DMS 273 (cell line): ENCODE data around the gene JPH2.

Source experiments
- DNase-seq: peaks from one replicate; lab custom pipeline; 2025; ENCODE audit not compliant: unreplicated experiment; lab: John Stamatoyannopoulos, UW

Gene JPH2

DNA sequence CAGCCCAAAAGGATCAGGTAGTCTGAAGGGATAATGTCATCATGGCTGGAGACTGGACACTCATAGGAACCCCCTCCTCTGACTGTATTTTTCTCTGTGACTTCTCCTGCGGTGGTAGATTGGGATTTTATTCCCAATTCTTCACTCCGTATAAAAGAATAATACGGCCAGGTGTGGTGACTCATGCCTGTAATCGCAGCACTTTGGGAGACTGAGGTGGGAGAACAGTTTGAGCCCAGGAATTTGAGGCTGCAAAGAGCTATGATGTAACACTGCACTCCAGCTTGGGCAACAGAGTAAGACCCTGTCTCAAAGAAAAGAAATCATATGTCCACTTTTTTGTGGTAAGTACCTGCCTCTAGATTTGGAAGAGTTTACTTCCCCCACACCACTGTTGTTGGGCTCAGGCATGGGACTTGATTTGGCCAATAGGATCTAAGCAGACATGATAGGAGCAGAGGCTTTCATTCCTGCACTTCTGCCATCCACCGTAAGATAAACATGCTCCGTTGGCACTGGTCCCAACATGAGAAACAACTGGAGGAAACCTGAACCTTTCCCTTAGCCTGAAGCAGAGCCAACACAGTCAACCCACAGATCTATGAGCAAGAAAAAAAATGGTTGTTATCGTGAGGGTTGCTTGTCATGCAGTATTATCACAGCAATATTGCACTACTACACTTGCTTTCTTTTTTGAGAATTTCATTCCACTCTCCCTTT is 82.0 kb downstream of the JPH2 start:
- peak; percentile 89 for DNase-seq

DNA sequence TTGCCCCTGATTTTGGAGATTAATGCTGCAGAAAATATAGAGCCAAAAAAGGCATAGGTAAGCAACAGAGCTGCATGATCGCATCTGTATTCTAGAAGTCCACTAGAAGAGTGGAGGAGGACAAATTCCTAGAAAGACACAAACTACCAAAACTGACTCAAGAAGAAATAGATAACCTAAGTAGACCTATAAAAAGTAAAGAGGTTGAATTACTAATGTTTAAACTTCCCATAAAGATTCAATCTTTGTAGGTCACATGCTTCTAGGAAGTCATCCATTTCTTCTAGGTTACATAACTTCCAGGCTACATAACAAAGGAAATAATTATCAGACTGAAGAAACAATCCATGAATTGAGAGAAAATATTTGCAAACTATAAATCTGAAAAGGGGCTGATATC is 84.4 kb downstream of the JPH2 start:
- no peak for DNase-seq

DNA sequence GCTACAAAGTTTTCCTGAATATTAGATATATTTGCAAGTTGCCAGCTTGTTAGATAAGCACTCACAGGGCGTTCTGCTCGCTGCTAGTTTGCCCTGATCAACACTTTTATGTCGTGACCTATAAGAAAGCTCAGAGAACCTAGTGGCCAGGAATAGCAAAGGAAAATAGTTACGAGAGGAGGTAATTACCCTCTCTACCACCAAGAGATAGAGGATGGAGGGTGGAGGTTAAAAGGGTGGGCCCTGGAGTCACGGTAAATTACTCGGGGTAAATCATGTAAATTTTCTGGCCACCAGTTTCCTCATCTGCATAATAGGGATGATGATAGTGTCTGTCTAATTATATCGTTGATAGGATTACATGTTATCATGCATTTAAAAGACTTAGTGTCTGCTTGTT is 87.2 kb downstream of the JPH2 start:
- DNase-seq: no peak

DNA sequence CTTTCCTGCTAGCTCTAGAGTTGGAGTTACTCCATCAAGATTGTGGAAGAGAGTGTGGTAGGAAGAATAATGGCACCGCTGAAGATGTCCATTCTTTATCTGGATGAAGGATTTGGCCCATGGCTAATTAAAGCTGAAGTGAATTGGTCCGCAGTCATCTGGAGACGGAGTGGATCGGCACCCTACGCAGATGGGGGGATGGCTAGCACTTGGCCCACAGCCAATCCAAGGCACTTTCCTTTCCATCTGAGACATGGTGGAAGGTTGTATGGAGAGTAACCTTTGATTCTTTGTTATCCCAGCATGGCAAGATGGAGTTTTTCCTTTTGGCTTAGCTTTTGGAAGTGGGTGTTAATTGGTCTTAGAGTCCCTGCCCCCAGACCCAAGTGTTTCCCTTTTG is 88.3 kb downstream of the JPH2 start:
- no peak for DNase-seq

DNA sequence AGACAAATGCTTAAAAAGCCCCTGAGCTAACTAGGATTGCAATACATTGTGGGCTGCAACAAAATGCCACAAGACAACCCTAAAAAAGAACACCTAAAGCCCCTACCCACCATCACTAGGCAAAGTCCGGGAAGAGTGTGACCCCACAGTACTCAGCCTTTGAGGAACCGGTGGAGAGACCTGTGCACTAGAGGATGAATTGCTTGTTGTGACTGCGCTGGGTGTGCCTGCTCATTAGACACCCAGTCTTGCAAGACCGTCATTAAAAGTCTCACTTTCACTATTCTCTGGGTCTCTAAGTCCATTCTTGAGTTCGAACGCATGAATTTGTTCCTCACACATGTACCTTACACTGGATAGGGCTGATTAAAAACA is 88.7 kb downstream of the JPH2 start:
- no peak for DNase-seq

DNA sequence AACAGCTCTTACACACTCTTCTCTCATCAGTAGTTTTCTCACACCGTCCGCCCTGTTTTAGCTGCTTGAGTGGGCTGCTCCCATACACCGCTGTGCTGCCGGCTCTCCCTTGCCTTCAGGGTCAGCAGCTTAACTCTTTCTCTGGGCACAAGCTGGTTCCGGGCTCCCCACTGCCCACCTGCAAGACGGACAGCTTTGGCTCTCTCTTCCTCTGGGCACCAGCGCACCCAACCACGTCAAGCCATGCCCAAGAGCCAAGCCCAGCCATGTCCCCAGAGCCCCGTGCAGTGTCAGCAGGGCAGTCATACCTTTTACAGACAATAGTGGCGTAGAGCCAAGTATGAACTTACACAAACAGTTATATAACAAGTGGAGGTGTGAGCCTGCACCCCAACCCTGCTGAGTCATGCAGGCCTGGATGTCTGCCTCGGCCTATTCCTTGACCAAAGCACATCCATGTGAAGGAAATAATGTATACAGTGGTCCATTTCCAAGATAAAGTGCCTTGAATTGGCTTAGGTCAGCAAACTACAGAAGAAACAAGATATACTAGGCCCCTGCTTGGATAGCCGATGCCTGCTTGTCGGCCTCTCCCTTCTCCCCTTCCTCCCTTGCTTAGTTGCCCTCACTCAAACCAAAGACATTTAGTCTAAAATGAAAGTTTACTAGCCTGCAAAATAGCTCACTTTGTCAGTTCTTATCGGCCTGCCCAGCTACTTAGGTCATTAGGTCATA is 89.3 kb downstream of the JPH2 start:
- no peak for DNase-seq

DNA sequence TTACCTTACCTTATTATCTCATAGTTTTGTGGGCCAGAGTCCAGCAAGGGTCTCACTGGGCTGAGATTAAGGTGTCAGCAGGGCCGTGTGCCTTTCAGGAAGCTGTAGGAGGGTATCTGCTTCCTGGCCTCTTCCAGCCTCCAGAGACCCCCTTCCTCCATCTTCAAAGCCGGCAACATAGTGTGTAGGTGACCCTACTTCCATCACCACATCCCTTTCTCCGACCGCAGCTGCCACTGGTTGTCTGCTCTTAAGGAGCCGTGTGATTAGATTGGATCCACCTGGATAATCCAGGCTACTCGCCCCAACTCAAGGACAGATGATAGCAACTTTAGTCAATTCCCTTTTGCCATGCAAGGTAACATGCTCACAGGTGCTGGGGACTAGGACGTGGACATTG is 91.2 kb downstream of the JPH2 start:
- DNase-seq: no peak

DNA sequence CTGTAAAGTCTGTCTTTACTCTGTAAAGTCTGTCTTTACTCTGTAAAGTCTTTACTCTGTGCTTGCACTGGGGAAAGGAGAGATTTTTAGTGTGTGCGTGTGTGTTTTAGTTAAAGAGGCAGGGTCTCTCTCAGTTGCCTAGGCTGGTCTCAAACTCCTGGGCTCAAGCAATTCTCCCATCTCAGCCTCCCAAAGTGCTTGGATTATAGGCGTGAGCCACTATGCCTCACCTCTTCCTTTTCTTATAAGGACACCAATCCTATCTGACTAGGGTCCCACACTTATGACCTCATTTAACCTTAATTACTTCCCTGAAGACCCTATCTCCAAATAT is 93.8 kb downstream of the JPH2 start:
- DNase-seq: no peak

DNA sequence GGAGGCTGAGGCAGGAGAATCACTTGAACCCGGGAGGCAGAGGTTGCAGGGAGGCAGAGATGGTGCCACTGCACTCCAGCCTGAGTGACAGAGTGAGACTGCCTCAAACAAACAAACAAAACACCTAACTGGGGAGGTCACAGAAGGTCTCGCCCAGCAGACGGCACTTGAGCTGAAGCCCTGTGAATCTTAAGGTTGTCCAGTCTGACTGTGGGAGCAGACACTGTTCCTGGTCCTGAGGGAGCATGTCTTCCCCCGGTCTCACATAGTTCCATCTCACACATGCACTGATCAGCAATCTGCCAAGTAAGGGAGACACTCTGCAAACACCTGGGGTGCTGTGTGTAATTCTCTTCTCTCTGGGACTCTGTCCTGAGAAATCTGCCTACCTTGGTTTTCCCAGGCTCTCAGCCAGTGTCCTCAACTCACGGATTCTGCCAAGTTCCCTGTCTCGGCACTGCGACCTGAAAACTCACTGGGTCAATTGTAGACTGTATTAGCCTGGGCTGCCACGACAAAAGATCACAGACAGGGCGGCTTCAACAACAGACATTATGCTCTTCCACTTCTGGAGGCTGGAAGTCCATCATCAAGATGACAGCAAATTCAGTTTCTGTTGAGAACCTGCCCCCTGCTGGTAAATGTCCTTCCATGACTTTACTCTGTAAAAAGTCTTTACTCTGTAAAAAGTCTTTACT is 94.3 kb downstream of the JPH2 start:
- DNase-seq: peak; percentile 69

DNA sequence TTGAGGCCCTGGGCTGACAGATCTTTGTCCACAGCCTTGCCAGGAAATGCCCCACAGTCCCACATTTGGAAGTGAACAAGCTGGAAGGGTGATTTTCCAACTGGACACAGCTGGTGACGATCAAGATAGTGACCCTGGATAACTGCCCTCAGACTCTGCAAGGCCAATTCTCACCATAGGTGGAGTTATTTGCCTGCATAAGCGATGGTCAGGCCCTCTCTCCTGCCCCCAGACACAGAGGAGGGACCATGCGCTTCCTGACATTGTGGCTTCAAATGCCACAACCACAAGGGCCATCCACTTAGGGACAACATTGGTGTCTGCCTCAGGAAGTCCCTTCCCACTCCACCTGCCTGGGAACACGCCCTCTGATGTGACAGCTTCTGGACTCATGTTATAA is 96.0 kb downstream of the JPH2 start:
- no peak for DNase-seq

DNA sequence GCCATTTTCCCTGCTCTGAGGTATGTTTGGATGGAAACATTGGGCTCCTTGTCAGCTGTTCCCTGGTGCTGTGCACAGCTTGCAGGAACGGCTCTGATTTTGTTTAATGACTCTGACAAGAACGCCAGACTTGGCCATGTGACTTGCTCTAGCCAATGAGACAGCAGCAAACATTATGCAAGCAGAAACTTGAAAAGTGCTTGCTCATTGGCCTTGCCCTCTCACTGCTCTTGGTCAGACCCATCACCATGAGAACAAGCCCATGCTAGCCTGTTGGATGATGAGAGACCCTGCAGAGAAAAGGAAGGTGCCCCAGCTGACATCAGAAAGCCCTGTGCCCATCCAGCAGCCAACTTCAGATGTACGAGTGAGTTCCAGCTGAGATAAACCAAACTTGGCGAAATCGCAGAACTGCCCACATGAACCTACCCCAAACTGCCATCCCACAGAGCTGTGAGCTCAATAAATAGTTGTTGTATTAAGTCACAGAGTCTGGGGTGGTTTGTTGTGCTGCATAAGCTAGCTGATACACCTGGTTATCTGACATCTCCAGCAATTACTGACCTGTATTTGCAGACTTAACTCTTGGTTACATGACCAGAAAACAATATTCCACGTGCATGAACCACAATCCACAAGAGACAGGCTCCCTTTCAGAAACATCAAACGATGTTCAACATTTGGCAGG is 96.9 kb downstream of the JPH2 start:
- DNase-seq: peak; percentile 78

DNA sequence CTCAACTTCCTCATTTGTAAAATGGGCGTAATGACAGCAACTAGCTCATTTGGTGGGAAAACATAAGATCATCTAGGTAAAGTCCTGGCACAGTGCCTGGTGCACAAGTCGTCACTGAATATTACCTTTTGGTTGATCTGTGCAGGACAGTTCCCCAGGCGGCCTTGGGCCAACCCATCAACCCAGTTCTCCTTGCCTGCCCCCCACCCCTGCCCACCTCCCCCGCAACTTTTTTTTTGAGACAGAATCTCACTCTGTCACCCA is 99.2 kb downstream of the JPH2 start:
- no peak for DNase-seq

DNA sequence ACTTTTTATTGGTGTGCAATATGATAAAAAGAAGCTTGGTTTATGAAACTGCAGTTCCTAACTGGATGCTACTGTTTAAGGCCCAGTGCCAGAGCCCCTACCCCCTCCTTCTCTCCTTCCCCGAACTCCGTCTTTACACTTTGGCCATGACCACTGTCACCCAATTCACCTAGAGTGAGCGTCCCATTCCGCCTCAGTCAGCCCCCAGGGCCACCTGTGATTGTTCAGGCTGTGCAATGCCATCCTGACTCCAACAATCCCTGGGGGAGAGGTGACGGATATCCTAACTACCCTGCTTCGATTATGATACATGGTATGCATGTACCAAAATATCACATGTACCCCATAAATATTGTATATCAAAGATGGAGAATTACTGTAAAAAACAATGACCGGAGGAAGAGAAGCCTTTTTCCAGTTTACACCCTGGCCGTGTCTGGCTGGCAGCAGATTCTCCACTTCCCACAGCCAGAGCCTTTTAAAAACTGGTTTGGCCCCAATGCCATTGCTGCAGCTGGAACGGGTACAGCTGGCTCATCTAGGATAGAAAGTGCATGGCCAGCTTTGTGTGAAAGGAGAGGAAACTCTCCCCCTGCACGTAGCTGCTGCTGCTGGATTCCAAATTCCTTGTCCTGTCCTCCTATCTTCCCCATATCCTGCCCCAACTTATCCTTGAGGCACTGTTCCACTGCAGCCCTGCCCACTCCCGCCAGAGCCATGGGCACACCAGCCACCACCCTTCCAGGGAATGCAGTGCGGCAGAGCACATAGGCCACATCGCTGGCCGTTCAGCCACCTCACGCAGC is 99.7 kb downstream of the JPH2 start:
- no peak for DNase-seq

DNA sequence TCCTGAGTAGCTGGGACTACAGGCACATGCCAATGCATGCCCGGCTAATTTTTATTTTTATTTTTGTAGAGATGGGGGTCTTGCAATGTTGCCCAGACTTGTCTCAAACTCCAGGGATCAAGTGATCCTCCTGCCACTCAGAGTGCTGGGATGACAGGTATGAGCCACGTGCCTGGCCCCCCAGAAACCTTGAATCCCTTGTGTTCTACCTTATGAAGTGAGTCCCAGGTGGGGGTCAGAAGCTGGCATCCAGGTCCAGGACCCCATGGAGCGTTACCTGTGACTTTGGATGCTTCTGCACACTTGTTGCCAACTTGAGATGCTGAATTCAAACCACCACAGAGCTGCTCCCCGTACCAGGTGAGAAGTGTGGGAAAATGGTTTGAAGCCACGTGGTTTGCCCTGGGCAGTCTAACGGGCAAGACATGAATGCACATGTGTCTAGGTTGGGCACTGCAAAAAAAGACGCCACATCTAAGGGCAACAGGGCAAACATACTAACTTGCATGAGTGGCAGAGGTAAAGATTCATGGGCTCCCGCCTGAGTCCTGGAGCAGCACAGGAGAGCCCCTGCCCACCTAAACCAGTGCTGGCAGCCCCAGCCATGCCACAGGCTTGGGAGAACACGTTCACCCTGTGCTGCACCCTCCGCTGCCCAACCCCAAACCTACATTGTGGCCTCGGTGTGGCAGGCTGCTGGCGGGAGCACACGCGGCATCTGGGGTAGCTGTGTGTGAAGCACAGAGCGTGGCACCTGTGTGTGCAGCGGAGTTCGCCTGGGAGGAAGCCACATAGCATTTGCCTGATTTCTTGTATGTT is 101.2 kb downstream of the JPH2 start:
- DNase-seq: no peak

DNA sequence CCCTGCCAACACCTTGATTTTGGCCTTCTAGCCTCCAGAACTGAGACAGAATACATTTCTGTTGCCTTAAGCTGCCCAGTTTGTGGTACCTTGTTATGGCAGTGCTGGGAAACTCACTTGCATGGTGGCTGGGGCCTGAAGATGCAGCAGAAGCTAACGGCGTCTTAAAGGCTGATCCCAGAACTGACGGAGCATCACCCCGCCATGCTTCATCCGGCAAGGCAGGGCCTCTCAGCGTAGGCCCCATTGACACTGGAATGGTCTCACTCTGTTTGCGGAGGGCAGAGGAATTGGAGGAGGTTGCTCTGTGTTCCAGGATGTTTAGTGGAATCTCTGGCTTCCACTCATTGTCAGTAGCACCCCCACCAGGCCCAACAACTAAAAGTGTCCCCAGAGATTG is 102.1 kb downstream of the JPH2 start:
- DNase-seq: no peak

DNA sequence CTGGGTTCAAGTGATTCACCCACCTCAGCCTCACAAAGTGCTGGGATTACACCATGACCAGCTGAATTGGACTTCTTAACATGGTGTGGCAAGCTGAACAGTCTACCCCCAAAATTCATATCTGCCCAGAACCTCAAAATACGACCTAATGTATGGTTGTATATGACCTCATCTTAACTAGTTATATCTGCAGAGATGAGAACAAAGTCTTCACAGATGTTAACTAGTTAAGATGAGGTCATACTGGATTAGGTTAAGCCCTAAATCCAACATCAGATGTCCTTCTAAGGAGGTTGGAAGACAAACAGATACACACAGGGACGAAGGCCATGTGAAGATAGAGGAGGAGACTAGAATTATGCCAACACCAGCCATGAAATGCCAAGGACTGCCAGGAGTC is 102.5 kb downstream of the JPH2 start:
- DNase-seq: no peak

DNA sequence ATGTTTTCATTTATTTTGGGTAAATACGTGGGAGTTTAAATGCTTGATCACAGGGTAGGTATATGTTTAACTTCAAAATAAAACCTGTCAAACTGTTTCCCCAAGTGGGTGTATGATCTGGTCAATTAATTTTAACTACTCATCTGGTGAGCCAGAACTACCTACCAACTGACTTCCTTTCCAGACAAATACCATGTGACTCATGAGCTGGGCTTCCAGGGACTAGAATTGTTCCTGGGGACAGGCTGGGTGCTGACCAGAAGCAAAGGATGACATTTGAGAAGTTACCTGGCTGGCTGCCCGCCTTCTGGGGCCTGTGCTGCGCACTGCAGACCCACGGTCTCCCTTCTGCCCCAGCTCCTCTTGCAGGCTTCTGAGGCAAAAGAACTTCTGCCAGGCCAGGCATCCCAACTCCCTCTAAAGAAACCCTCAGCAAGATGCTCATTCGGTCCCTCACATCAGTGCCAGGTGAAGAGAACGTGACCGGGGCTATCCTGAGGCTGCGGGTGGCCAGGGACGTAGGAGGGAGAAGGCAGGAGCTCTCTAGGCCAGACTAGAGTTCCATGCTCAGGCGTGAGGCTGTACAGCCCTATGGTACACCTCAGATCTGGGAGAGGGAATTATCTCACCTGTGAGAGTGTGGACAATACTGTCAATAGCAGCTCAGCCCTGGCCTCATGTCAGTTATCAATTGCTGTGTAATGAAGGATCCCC is 103.6 kb downstream of the JPH2 start:
- peak; percentile 70 for DNase-seq

DNA sequence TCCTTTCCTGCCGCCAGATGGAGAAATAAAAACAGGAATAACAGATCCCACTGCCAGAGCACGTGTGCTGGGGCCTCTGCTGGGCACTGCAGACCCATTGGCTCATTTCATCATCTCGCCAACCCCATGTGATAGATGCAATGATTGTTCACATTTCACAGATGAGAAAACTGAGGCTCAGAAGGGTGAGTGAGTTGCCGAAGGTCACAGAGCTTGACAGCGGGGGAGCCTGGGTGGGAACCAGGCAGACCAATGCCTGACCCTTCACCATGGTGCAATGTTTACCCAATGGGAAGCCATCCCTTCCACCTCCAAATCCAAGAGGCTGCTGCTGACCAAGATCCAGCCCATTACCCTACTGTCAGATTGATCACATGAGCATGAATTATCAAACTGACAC is 105.1 kb downstream of the JPH2 start:
- peak; percentile 11 for DNase-seq

DNA sequence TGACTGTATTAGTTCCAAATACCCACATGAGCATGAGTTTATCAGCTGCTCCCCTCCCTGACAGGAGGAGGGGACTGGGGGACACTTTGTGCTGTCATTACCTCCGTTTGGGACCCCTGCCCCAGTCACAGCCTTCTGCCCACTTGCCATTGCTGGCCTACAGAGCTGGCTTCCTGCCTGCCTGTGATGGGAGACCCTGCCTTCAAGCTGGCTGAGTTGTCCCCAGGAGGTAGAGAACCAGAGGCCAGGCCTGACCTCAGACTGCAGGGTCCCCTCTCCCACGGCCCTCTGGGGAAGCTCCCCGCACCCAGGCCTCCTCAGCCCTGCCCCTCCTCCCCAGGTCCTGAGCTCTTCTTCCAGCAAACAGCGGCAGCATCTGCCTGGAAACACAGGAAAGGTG is 105.5 kb downstream of the JPH2 start:
- DNase-seq: no peak
